ENCODE measurements around the gene MLF2.

DNA sequence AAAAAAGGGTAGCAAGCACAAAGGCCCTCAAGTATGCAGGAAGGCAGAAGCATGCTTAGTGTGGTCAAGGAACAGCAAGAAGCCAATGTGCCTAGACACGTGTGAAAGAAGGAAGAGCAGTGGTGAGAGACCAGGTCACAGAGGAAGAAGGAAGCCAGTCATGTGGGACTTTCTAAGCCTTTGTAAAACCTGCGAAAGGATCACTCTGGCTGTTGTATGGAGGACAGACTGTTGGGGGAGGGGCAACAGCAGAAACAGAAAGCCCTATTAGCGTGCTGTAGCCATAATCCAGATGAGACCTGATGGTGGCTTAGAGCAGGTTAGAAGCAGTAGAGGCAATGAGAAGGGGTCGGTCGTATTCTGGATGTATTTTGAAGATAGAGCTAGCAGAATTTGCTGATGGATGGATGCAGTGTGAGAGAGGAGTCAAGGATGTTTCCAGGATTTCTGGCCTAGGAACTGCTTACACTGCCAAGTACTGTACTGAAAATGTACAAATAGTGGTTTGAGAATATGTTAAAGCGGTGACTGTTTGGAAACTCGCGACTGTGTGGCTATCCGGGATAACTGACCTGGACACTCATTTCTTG lies 5.7 kb upstream of the MLF2 start:
- TF ChIP-seq CTCF (IDR thresholded peaks at IDR 0.05; ENCODE audit: low read depth, low read length) (no peak), MAX (IDR thresholded peaks at IDR 0.05; ENCODE audit: low read depth, low read length) (no peak), POLR2A (IDR thresholded peaks at IDR 0.05; ENCODE audit: extremely low read depth, insufficient read length) (no peak)
